K562 (cell line): ENCODE data around the gene CCDC194. TPM values are rescaled to one million over a fixed set of nuclear protein-coding genes. Genes with fewer than 3 reads are reported as not detected.
A peak's percentile ranks its signal among the peaks of the same experiment; 100 is the strongest.

Experiments used
- ARID4B ChIP-seq: sonication (generic); formaldehyde crosslinking; IDR thresholded peaks from 2 replicates; pipeline ENCODE4 v1.8.0; 2022; ENCODE audit warnings: mild to moderate bottlenecking, missing genetic modification reagents
- CSDE1 ChIP-seq, 2 experiments: fragments of 450-650 bp; IDR thresholded peaks; 2 replicates each; pipeline ENCODE4 v1.6.1; 2016; ENCODE audit warnings: mild to moderate bottlenecking in 1 of 2
- CTBP1 ChIP-seq: fragments of 450-650 bp; IDR thresholded peaks from 2 replicates; pipeline ENCODE4 v1.6.1; 2016; ENCODE audit warnings: borderline replicate concordance
- DMBX1 ChIP-seq: fragments of 250-450 bp; sonication (Bioruptor Pico); IDR thresholded peaks from 2 replicates; pipeline ENCODE4 v1.8.0; 2022; ENCODE audit warnings: inconsistent platforms, mild to moderate bottlenecking, moderate library complexity, borderline replicate concordance
- HDAC1 ChIP-seq, 2 experiments: fragments of 450-650 bp; IDR thresholded peaks; 2 replicates each; pipeline ENCODE4 v1.6.1; 2016 to 2017; ENCODE audit warnings: inconsistent platforms in 1 of 2, mild to moderate bottlenecking in 1 of 2, moderate library complexity in 1 of 2
- HMBOX1 ChIP-seq: sonication (generic); IDR thresholded peaks from 2 replicates; pipeline ENCODE4 v1.6.1; 2016
- L3MBTL2 ChIP-seq: fragments of 450-650 bp; IDR thresholded peaks from 2 replicates; pipeline ENCODE4 v1.6.1; 2016; ENCODE audit warnings: mild to moderate bottlenecking, moderate library complexity
- MAZ ChIP-seq, 2 experiments: fragments of 450-650 bp in 1 of 2; sonication (generic) in 1 of 2; formaldehyde crosslinking; IDR thresholded peaks in 1 of 2; conservative IDR thresholded peaks in 1 of 2; 2 replicates each; pipeline versions ENCODE4 v1.4.0 to v1.5.0; 2020; ENCODE audit warnings: mild to moderate bottlenecking in 1 of 2, missing genetic modification reagents in 1 of 2
- MCM3 ChIP-seq: fragments of 450-650 bp; IDR thresholded peaks from 2 replicates; pipeline ENCODE4 v1.6.1; 2016
- USF1 ChIP-seq: sonication (generic); formaldehyde crosslinking; IDR thresholded peaks from 2 replicates; pipeline ENCODE4 v1.9.0; 2022; ENCODE audit warnings: mild to moderate bottlenecking, missing genetic modification reagents
- ZEB2 ChIP-seq: fragments of 450-650 bp; IDR thresholded peaks from 2 replicates; pipeline ENCODE4 v1.6.1; 2016
- ZMIZ1 ChIP-seq, 2 experiments: fragments of 150-350 bp in 1 of 2; IDR thresholded peaks; 2 replicates each; pipeline ENCODE4 v1.6.1; 2012 to 2016; ENCODE audit warnings: low read depth in 2 of 2, low read length in 2 of 2, mild to moderate bottlenecking in 1 of 2, moderate library complexity in 1 of 2
- ZNF184 ChIP-seq: sonication (generic); formaldehyde crosslinking; IDR thresholded peaks from 2 replicates; pipeline ENCODE4 v1.5.0; 2020; ENCODE audit warnings: missing genetic modification reagents
- ZNF511 ChIP-seq: sonication (generic); formaldehyde crosslinking; IDR thresholded peaks from 2 replicates; pipeline ENCODE4 v1.8.0; 2022; ENCODE audit warnings: mild to moderate bottlenecking, missing genetic modification reagents
- ZNF707 ChIP-seq: fragments of 250-450 bp; sonication (Bioruptor Pico); conservative IDR thresholded peaks from 2 replicates; pipeline ENCODE4 v1.8.0; 2022; ENCODE audit warnings: inconsistent platforms, mild to moderate bottlenecking, moderate library complexity
- polyA plus RNA-seq, 8 experiments: library from polyadenylated mRNA; depleted of rRNA in 4 of 8; stranded (reverse) in 5 of 8; unstranded in 3 of 8; fragments of >200 nt; fragmentation: Nextera tagmentation in 2 of 8; fragmentation: Illumina TruSeq in 1 of 8; extraction: Ambion mirVana in 2 of 8; extraction: Trizol in 1 of 8; gene quantifications; 2 replicates each; pipeline versions ENCODE4 v1.2.1 to v1.2.3, GENCODE V29; 2011 to 2014; ENCODE audit warnings: inconsistent platforms in 1 of 8, missing spikeins in 1 of 8
- total RNA-seq, 7 experiments: library from RNA; depleted of rRNA in 6 of 7; stranded (reverse); fragments of >200 nt in 6 of 7; fragmentation: Illumina TruSeq in 2 of 7; extraction: Trizol in 2 of 7; gene quantifications; 2 replicates each; pipeline versions ENCODE4 v1.2.1 to v1.2.3, GENCODE V29; 2011 to 2021; ENCODE audit warnings: low replicate concordance in 1 of 7

CCDC194 gene
- total and polyA plus RNA-seq, 9 of the 15 experiments (the other 6 are each of a cell fraction or from before 2014, with no cell fraction given) = 0.13 to 1.3 (median 0.39) TPM; not detected in 3

- TF ChIP-seq ZNF707 = no peak
- TF ChIP-seq ZNF184 (CRISPR knock-in tag) = no peak
- no peak for TF ChIP-seq ZNF511
- no peak for TF ChIP-seq HMBOX1
- 0 out of 2 replicates have a peak, but pooled peaks have one; percentile 8 for TF ChIP-seq USF1 (CRISPR knock-in tag)
- TF ChIP-seq L3MBTL2 = peak; percentile 31; the same call in 1 of the 2 replicates
- peak in 1 of 2 experiments; percentile 54; a peak in 1 of 4 replicates for TF ChIP-seq HDAC1 (IDR thresholded peaks at IDR 0.05)
- TF ChIP-seq ZEB2 = 0 out of 2 replicates have a peak, but pooled peaks have one; percentile 22
- TF ChIP-seq MAZ (CRISPR knock-in tag; conservative IDR thresholded peaks at IDR 0.05 in 1 of 2, IDR thresholded peaks at IDR 0.05 in 1 of 2) = peak; percentile 71 to 96
- no peak for TF ChIP-seq ZMIZ1 (IDR thresholded peaks at IDR 0.05; ENCODE audit: low read depth in 2 of 2, low read length in 2 of 2)
- TF ChIP-seq CSDE1 (IDR thresholded peaks at IDR 0.05) = no peak
- TF ChIP-seq DMBX1 (CRISPR knock-in tag) = no peak
- no peak for TF ChIP-seq MCM3
- peak; percentile 84; the same call in 1 of the 2 replicates for TF ChIP-seq CTBP1
- no peak for TF ChIP-seq ARID4B (CRISPR knock-in tag)
These were observed 47.8 kb downstream of the CCDC194 start (continued) for GRCh38 chr19:17346109-17346671.
